Loucy (cell line): ENCODE results near the gene KSR1.
"Not testable (repeated sequence)": the region's sequence is repeated elsewhere in the genome, so short reads cannot be mapped to it uniquely, and the experiment has no call there.

ENCODE experiments used
- H2AFZ ChIP-seq: fragments of 200-600 bp; sonication (generic); 2 replicates; pipeline ENCODE4 v1.6.0; 2016; ENCODE audit warnings: antibody characterized with exemption, mild to moderate bottlenecking, low read length, moderate library complexity
- H3F3A ChIP-seq: fragments of 200-600 bp; 2 replicates; pipeline ENCODE4 v1.6.0; 2016; ENCODE audit warnings: antibody characterized with exemption, low read depth, mild to moderate bottlenecking
- H3K27me3 ChIP-seq: fragments of 200-600 bp; sonication (generic); 2 replicates; pipeline ENCODE4 v1.6.1; 2014; ENCODE audit warnings: low read length, mild to moderate bottlenecking; ENCODE audit not compliant: insufficient read depth, poor library complexity, severe bottlenecking
- H3K36me3 ChIP-seq: fragments of 200-600 bp; sonication (generic); 2 replicates; pipeline ENCODE4 v1.6.1; 2016; ENCODE audit warnings: low read length; ENCODE audit not compliant: insufficient read depth
- H3K4me1 ChIP-seq: fragments of 200-600 bp; sonication (generic); 2 replicates; pipeline ENCODE4 v1.5.1; 2014; ENCODE audit warnings: low read length, mild to moderate bottlenecking; ENCODE audit not compliant: insufficient read depth, poor library complexity, severe bottlenecking
- H3K4me2 ChIP-seq: fragments of 200-600 bp; sonication (generic); 2 replicates; pipeline ENCODE4 v1.6.0; 2014; ENCODE audit warnings: antibody characterized with exemption, low read length, low read depth, mild to moderate bottlenecking; ENCODE audit not compliant: poor library complexity, severe bottlenecking
- H3K4me3 ChIP-seq: fragments of 200-600 bp; sonication (generic); 2 replicates; pipeline ENCODE4 v1.5.1; 2014; ENCODE audit warnings: low read length, mild to moderate bottlenecking, mixed read lengths; ENCODE audit not compliant: poor library complexity, severe bottlenecking
- H3K79me2 ChIP-seq: fragments of 200-600 bp; sonication (generic); 2 replicates; pipeline ENCODE4 v1.6.1; 2014; ENCODE audit warnings: low read length; ENCODE audit not compliant: insufficient read depth
- H3K9ac ChIP-seq: fragments of 200-600 bp; sonication (generic); 2 replicates; pipeline ENCODE4 v1.6.0; 2014; ENCODE audit warnings: mild to moderate bottlenecking, low read depth, low read length, moderate library complexity; ENCODE audit not compliant: poor library complexity, severe bottlenecking
- H3K9me2 ChIP-seq: fragments of 200-600 bp; sonication (generic); replicated peaks from 2 replicates; pipeline ENCODE4 v1.6.1; 2016; ENCODE audit warnings: low read depth, low read length, mixed read lengths
- H3K9me3 ChIP-seq: fragments of 200-600 bp; sonication (generic); 2 replicates; pipeline ENCODE4 v1.6.1; 2014; ENCODE audit warnings: mild to moderate bottlenecking, antibody characterized with exemption, low read length, low read depth; ENCODE audit not compliant: insufficient read depth
- H4K20me1 ChIP-seq: fragments of 200-600 bp; sonication (generic); 2 replicates; pipeline ENCODE4 v1.6.0; 2014; ENCODE audit warnings: antibody characterized with exemption, low read length, mild to moderate bottlenecking; ENCODE audit not compliant: insufficient read depth, poor library complexity, severe bottlenecking
- EZH2phosphoT487 ChIP-seq: fragments of 200-600 bp; IDR thresholded peaks from 2 replicates; pipeline ENCODE4 v1.6.1; 2018; ENCODE audit warnings: antibody characterized with exemption, mild to moderate bottlenecking, moderate library complexity, borderline replicate concordance
- TF ChIP-seq, protein P1 (sequence below): fragments of 200-600 bp; sonication (generic); conservative IDR thresholded peaks from 2 replicates; pipeline ENCODE4 v1.5.1; 2014; ENCODE audit warnings: mild to moderate bottlenecking, antibody characterized with exemption, low read length

Gene KSR1

DNA sequence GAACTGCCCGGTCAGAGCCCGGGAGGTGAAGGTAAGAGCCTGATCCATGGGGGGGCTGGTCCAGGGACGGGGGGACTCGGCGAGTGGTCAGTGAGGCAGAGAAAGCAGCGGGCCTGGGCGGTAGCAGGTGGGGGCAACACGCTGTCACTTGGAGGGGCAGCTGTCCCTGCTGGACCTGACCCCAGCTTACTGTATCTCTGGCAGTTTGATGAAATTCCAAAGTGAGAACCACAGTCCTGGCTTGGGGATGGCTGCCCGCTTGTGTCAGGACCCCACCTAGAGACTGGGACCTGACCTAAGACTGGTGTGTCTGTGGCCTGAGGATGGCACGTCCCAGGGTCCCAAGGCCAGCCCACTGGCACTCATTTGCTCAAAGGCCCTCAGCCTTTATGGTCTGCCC, 35.1 kb upstream of the KSR1 start:
- no peaks in the 10 kb centered on the region for H3K79me2 ChIP-seq
- H4K20me1 ChIP-seq, result no peaks in the 10 kb centered on the region
- no peaks in the 10 kb centered on the region for H3F3A ChIP-seq
- no peaks in the 10 kb centered on the region for H3K9me3 ChIP-seq
- no peak overlapping the region for H3K4me2 ChIP-seq
- H2AFZ ChIP-seq, result no peak overlapping the region
- H3K36me3 ChIP-seq, result no peaks in the 10 kb centered on the region
- no peaks in the 10 kb centered on the region for H3K9me2 ChIP-seq
- TF ChIP-seq, protein P1, sequence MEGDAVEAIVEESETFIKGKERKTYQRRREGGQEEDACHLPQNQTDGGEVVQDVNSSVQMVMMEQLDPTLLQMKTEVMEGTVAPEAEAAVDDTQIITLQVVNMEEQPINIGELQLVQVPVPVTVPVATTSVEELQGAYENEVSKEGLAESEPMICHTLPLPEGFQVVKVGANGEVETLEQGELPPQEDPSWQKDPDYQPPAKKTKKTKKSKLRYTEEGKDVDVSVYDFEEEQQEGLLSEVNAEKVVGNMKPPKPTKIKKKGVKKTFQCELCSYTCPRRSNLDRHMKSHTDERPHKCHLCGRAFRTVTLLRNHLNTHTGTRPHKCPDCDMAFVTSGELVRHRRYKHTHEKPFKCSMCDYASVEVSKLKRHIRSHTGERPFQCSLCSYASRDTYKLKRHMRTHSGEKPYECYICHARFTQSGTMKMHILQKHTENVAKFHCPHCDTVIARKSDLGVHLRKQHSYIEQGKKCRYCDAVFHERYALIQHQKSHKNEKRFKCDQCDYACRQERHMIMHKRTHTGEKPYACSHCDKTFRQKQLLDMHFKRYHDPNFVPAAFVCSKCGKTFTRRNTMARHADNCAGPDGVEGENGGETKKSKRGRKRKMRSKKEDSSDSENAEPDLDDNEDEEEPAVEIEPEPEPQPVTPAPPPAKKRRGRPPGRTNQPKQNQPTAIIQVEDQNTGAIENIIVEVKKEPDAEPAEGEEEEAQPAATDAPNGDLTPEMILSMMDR, result no peak
- no peak for TF ChIP-seq EZH2phosphoT487
- H3K9ac ChIP-seq, result no peak overlapping the region
- H3K4me3 ChIP-seq, result no peak overlapping the region
- no peaks in the 10 kb centered on the region for H3K27me3 ChIP-seq
- no peaks in the 10 kb centered on the region for H3K4me1 ChIP-seq

DNA sequence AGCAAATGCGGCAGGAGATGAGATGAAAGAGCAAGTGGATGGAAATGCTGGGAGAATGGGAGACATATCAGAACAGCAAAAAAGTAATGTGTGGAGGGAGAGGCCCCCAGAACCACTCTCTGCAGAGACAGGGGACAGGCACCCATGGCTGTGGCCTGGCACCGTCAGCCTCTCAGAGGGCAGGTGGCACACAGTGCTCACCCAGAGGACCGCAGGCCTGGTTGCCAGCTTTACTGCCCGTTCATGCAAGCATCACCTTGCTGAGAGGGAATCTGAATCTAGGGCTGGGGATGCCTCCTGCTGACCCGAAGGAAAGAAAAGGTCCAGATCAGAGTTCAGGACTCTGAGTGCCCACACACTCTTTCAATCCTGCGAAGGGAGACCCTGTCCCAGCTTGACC, 34.6 kb upstream of the KSR1 start:
- not testable (repeated sequence) for H3K27me3 ChIP-seq, H4K20me1 ChIP-seq, H3K36me3 ChIP-seq, H3K79me2 ChIP-seq, H3K4me1 ChIP-seq, H3K4me2 ChIP-seq, H3F3A ChIP-seq, H3K4me3 ChIP-seq, H3K9ac ChIP-seq, H3K9me3 ChIP-seq, H3K9me2 ChIP-seq, H2AFZ ChIP-seq

DNA sequence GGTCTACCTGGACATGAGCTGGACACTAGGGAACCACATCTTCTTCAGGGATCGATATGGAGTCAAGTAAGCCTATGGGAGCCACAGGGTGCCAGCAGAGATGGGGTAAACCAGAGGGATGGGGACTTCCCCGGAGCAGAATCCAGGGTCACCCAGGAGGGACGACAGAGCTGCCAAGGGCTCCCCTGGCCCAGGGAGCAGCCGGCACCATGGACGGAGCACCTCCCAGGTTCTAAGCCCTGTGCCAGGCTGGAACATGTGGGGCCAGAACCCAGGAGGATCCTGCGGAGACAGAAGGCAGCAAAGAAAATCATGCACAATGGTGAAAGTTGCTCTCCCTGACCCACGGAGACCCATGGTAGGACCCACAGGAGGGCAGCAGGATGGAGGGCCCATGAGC, 33.6 kb upstream of the KSR1 start:
- no peak overlapping the region for H3K9ac ChIP-seq
- H3K9me2 ChIP-seq, result no peaks in the 10 kb centered on the region
- no peaks in the 10 kb centered on the region for H4K20me1 ChIP-seq
- no peaks in the 10 kb centered on the region for H3K4me1 ChIP-seq
- no peaks in the 10 kb centered on the region for H3K9me3 ChIP-seq
- no peak overlapping the region for H2AFZ ChIP-seq
- no peaks in the 10 kb centered on the region for H3K79me2 ChIP-seq
- TF ChIP-seq, protein P1, result no peak
- no peak for TF ChIP-seq EZH2phosphoT487
- H3K27me3 ChIP-seq, result no peaks in the 10 kb centered on the region
- H3K36me3 ChIP-seq, result no peaks in the 10 kb centered on the region
- no peaks in the 10 kb centered on the region for H3F3A ChIP-seq
- H3K4me2 ChIP-seq, result no peak overlapping the region
- no peak overlapping the region for H3K4me3 ChIP-seq

DNA sequence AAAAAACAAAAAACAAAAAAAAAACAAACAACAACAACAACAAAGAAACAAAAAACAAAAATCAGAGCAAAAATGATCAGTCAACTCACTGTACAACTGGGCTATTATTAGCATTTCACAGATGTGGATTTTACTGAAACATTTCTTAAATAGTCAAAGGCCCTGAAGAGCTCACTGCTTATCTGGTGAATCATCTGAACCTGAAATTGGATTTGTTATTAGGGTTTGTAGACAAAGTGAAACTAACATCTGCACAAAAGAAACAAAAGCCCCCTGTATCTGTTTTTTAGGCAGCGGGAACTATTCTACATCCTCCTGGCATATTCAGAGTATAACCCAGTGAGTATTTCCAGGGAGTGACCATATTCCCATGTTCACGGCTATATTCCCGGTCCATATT, 32.6 kb upstream of the KSR1 start:
- Histone ChIP-seq H3K27me3 (no peaks in the 10 kb centered on the region), H3K9me2 (no peaks in the 10 kb centered on the region), H3K36me3 (no peaks in the 10 kb centered on the region), H4K20me1 (no peaks in the 10 kb centered on the region), H3F3A (no peaks in the 10 kb centered on the region), H3K4me2 (no peak overlapping the region), H3K79me2 (no peaks in the 10 kb centered on the region), H2AFZ (no peak overlapping the region), H3K4me1 (no peaks in the 10 kb centered on the region), H3K4me3 (no peak overlapping the region), H3K9ac (no peak overlapping the region), H3K9me3 (no peaks in the 10 kb centered on the region)
- no peak for TF ChIP-seq EZH2phosphoT487
- TF ChIP-seq, protein P1, result no peak
